Measurements from ENCODE around the gene USP7.
"Not testable (repeated sequence)": the region's sequence is repeated elsewhere in the genome, so short reads cannot be mapped to it uniquely, and the experiment has no call there.

The USP7 gene

DNA sequence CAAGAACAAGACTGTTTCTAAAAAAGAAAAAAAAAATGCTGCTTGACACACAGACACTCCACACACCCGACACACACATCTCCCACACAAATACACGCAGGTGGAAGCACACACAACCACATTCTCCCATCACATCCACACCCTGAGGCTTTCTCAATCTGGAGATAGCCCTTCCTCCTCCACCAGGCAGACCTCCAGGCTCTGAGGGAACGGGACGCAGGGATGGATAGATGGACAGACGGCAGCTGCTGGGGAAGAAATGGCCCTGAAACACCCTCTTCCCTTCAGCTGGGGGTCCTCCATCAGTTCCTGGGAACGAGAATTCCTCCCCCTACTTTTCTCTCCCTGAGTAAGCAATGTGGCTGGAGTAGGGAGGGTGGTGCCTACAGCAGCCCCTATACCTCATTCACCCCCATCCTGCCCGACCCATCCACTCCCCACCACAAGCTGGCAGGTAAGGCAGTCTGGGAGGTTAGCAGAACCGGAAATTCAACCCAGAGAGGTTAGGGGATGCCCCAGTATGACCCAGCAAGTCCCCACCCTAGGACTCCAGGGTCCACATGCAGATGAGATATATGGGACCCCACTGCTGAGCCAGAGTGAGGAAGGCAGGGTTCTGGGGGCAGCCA, 85.7 kb downstream of the USP7 start:
- DNase-seq (ENCODE audit: low spot score): no peak

GRCh38 chr16:8875317-8875716, 88.4 kb downstream of the USP7 start:
- DNase-seq (ENCODE audit: low spot score): not testable (repeated sequence)

DNA sequence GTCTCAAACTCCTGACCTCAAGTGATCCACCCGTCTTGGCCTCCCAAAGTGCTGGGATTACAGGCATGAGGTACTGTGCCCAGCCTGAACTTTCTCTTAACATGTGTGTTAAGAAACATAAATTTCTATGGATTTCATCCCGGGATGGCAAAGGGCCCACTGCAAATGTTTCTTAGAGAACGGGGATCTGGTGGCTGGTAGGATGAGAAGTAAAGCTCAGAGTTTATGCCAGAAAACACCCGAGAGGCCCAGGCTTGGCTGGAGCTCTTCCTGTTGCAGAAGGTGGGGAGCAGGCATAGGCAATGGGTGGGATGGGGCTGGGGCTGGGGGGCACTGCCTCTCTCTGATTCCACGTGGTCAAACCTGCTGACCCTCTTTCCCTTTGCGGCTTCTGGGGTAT, 89.3 kb downstream of the USP7 start:
- DNase-seq (ENCODE audit: low spot score): no peak

DNA sequence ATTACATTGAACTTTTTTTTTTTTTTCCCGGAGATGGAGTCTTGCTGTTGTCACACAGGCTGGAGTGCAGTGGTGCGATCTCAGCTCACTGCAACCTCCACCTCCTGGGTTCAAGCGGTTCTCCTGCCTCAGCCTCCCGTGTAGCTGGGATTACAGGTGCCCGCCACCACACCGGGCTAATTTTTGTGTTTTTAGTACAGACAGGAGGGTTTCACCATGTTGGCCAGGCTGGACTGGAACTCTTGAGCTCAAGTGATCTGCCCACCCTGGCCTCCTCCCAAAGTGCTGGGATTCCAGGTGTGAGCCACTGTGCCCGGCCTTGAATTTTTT, 89.9 kb downstream of the USP7 start:
- DNase-seq (ENCODE audit: low spot score): not testable (repeated sequence)

- DNase-seq (ENCODE audit: low spot score): no peak
Measured at GRCh38 chr16:8872967-8873865, 90.5 kb downstream of the USP7 start.

DNA sequence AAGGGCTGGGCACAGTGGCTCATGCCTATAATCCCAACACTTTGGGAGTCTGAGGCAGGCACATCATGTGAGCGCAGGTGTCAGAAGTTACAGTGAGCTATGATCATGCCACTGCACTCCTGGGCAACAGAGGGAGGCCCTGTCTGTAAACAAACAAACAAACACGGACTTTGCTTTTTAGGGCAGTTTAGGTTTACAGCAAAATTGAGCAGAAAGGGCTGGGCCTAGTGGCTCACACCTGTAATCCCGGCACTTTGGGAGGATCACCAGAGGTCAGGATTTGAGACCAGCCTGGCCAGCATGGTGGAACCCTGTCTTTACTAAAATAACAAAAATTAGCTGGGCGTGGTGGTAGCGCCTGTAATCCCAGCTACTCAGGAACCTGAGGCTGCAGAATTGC, 91.6 kb downstream of the USP7 start:
- no peak for DNase-seq (ENCODE audit: low spot score)

GRCh38 chr16:8869988-8870241, 93.8 kb downstream of the USP7 start:
- DNase-seq (ENCODE audit: low spot score): not testable (repeated sequence)

- DNase-seq (ENCODE audit: low spot score): no peak
Measured at GRCh38 chr16:8869212-8869987, 94.3 kb downstream of the USP7 start.

DNA sequence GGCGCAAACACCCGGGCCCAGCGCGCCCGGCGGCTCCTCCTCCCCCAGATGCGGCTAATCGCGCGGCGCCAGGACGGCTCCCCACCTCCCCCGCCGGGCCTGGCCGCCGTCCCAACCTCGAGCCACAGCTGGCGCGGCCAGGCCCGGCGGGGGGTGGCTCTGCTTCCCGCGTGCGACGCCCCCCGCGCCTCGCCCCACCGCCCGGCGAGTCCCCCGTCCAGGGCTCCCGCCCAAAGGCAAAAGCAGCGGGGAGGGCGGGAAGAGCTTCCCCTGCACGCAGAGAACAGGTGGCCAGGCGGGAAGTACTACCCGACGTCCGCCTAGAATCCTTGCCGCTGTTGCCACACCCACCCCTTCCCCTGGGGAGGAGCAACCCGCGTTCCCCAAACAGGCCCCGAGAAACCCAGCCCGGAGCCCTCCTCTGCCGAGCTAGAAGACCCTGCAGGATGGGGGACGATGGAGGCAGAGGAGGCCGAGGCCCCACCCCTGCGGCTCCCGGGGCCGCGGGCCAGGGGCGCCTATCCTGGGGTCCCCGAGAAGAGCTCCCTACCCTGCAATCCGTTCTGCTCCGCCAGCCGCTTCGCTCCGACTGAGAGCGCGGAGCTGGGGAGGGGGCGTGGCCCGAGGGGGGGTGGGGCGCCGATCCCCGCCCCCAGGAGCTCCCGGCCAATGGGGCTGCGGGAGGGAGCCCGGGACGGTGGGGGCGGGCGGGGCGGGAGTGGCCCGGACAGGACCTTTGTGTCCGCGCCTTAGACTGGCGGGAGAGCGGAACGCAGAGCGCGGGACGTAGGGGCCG, 95.1 kb downstream of the USP7 start, which contains the start of gene CARHSP1:
Gene CARHSP1, minus strand, starts transcription at position 591 of the 796 bp plus-strand sequence. CDS start 9,678 bp downstream, outside the sequence.
- peak; percentile 76 for DNase-seq (ENCODE audit: low spot score)

DNA sequence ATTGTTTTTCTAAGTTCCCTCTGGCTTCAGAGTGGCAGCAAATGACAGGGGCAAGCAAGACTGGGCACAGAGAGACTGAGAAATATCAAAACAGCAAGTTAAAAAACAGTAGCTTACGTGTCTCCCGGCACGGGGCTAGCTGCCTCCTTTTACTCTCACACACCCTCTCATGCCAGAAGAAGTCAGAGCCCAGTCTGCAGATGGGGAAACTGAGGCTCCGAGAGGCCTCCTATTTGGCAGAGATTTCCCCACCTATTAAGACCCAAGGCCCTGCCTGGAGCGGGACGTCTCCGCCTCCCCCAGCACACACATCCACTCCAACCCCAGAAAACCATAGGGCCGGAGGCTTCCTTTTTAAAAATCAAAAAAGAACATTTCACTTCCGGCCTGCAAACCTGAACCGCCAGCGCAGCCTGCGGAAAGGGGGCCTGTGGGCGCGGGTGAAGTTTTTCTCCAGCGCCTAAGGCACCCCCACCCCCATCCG, 95.7 kb downstream of the USP7 start:
- DNase-seq (ENCODE audit: low spot score): peak; percentile 49

DNA sequence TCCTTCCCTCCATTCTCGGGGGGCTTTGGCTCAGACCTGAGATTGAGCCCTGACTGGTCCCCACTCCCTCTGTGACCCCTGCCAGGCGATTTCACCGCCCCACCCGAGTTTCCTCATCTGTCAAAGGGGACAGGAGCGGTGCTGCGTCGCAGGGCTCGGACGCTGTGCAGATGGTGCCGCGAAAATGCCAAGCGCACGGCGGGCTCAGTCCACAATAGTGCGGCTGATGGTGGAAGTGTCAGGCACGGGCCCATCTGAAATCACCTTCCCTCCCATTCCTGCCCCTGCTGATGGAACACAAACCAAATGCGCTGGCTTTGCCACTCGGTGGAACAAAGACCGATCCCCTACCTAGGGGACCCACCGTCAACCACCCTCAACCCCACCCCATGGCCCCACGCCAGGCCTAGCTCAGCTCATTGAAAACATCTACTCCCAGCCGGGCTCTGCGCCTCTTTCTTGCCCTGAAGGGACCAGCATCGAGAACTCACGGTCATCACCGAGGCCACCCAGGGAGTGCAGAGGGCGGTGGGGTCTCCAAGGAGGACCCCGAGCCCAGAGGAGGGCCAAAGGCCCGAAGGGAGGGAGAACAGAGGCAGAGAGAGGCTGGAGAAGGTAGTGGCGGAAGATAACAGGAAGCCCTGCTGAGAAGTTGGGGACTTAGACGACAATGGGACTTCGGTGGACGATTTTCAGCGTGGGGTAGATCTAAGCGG, 96.3 kb downstream of the USP7 start:
- no peak for DNase-seq (ENCODE audit: low spot score)

DNA sequence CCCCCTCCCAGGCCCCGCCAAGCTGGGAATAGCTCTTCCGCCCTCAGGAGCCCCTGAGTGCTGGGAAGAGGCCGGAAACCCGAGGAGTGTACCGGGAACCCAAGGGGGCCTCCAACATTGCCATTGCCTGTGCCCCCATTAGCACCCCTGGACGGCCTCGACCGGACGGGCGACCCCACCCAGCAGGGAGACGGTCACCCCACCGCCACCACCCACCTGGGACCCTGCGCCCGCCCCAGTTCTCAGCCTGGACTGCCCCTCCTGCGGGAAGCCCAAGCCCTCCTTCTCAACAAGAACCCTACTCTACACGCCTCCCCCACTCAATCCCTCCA, 96.9 kb downstream of the USP7 start:
- no peak for DNase-seq (ENCODE audit: low spot score)

GRCh38 chr16:8866118-8866883, 97.4 kb downstream of the USP7 start:
- DNase-seq (ENCODE audit: low spot score): no peak

- no peak for DNase-seq (ENCODE audit: low spot score)
Measured at GRCh38 chr16:8865145-8865882, 98.4 kb downstream of the USP7 start.

DNA sequence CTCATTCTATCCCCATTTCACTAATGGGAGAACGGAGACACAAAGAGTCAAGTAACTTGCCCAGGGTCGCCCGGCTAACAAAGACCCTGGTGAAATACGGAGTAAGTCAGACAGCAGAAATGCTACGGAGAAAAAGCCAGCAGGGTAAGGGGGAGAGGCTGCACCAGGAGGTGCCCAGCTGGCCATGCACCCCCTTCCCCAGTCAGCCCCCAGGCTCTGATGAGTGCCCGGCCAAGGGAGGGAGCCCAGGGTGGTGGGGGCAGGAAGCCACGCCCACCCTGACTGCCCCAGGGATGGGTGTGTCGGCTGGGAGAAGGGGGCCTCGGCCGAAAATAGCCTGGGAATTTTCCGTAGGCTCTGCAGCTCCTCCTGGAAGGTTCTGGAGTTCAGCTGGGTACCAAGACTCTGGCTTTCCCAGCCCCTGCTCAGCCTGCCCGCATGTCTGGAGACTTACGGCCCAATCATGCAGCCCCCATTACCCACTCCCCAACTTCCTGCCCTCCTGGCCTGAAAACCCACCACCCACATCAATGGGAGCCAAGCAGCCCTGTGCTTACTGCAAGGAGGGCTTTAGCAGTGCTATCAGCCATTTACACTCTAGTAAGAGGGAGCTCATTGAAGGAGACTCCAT, 99.1 kb downstream of the USP7 start:
- DNase-seq (ENCODE audit: low spot score): no peak

- no peak for DNase-seq (ENCODE audit: low spot score)
Measured at GRCh38 chr16:8863594-8864424, 99.9 kb downstream of the USP7 start.

- DNase-seq (ENCODE audit: low spot score): no peak
Measured at GRCh38 chr16:8862309-8863130, 101.2 kb downstream of the USP7 start.

Data from CD4-positive, alpha-beta T cell treated with Interleukin-2 at 100 ng/mL for 4 hours (primary cell).